ENCODE results near the gene SARDH.
"Not testable (repeated sequence)": the region's sequence is repeated elsewhere in the genome, so short reads cannot be mapped to it uniquely, and the experiment has no call there.

Gene SARDH

DNA sequence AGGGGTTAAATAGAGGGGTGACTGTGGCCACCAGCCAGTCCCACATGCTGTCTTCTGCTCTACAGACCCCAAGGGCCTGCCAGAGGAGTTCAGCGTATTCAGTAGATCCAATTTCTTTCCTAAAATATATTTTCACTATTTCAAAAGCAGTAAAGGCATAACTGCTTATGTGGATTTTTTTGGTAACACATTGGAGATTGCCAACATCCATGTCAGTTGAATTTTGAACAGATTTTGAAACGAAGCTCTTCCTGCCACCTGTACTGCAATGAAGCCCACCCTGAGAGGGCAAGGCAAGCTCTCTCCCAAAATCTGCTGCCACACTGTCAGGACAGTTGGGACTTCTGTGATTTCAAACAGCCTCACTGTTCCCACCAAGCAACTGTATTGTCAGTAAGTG, 37.1 kb upstream of the SARDH start:
- DNase-seq = no peak

DNA sequence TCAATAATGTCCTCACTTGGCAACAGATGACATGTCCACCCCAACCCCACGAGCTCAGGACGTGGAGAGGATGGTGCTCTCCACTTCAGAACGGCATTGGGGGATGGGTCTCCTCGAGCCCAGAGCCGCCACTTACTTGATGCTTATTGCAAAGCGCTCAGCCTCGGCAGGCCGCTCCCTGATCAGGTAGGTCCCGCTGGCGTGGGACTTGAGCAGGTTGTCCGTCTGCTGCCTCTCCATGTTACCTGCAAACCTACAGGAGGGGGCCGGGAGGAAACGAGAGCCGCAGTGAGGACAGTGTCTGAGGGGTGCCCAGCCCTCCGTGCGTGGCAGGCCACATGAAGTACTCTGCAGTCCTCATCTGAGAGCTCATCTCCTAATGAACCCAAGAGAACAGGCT, 36.6 kb upstream of the SARDH start:
- DNase-seq = no peak

DNA sequence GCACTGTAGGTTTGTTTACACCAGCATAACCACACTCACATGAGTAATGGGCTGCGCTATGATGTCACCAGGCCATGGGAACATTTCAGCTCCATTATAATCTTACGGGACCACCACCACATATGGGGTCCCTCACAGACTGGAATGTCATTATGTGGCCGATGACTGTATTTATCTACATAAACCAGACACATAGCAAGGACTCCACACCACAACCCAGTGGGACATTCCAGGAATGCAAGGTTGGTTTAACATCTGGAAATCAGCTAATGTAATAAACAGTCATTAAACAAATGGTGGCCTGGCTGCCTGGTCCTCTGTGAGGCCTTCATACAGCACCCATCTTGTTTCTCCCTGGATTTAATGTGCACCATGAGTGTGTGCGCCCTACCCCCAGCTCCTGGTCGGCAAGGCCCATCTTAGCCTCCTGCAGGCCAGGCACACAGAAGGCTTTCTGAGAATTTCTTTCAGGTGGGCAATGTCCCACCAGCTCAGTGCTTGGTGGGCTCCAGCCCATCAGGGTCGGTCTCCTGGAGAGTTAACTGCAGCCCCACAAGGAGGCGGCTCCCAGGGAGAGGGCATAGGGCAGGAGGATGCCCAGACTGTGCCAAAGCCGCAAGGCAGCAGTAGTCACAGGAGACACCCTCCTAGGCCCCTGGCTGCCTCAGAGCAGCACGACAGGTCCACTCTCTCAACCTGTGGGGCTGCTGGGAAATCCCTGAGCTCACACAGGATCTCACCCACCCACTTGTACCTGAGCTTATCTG, 35.9 kb upstream of the SARDH start:
- DNase-seq = no peak

DNA sequence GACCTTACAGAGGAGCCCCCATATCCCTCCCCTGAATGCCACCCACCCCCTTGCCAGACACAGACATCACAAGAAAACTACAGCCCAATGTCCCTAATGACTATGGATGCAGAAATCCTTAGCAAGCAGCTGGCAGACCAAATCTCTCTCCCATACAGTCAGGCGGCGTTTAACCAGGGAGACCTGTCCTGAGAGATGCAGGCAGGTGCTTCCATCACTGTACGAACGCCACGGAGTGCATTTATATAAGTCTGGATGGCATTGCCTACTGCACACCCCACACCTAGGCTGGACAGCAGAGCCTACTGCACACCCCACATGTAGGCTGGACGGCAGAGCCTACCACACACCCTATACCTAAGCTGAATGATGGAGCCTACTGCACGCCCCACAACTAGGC, 34.4 kb upstream of the SARDH start:
- DNase-seq = no peak

DNA sequence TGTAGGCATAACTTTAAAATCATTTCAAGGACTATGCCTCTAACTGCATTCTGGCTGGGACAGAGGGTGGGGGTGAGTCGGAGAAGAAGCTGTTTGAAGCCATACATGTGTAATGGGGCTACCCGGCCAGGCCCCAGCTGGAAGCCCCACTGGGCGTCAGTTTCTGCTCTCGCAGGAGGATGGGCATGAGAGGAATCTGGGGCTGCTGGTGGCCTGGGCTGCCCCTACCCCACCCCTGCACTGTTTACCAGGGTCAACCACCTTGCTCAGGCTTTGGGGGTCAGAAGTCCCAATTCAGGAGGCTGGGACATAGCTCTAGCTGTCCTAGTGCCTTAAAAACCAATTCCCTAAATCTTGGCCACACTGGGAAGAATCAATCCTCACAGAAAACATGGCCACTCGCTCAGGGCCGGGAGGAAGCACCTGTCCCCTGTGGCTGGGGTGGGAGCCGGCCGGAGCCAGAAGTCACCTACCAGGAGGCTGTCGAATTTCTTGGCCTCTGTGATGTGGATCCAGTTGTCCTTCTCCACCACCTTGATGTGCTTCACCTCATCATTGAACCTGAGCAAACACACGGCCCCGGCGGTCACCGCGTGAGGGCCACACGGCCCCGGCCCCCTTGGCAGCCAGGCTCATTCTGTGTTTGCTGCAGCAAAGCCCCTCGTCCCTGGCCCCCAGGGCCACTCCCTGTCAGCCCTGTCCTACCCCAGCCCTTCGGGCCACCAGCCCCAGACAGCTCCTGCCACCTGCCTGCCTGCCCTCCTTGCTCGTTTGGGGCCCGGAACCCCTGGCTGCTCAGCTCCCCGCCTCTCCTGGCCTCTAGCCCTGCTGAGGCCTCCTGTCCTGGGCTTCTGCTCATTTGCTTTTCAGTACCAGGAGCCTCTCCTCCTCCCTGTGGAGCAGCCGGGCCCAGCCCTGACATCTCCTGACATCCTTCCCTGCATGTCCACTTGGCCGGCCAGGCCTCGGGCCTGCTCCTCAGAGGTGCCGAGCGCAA, 33.6 kb upstream of the SARDH start:
- DNase-seq = no peak

DNA sequence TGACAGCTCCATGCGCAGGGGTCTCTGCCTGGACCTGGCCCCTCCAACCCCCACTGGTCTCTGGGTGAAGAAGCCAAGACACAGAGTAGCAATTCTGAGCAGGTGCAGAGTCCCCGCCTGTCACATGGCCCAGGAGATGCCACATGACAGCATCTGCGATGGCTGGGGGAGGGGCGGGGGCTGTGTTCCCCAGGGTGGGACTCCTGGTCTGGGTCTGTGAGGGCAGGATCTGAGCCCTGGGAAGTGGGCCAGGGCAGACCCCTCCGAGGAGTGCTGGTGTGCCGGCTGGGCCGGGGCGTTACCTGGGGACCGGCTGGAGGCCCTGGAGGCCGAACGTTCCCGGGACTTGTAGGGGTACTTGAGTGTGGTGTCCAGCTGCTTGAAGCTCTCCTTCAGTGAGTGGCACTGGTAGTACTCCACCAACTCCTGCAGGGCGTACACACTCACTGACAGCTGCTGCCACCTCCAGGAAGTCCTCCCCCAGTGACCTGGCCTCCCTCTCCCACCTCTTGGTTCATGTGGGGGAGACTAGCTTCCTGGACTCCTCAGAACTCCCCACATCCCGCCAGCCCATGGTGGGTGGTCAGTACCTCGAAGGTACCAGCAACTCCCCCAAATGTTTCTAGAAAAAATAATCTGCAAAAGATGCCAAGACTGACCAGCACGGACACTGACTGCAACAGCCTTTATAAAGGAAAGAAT, 32.1 kb upstream of the SARDH start:
- DNase-seq = no peak

DNA sequence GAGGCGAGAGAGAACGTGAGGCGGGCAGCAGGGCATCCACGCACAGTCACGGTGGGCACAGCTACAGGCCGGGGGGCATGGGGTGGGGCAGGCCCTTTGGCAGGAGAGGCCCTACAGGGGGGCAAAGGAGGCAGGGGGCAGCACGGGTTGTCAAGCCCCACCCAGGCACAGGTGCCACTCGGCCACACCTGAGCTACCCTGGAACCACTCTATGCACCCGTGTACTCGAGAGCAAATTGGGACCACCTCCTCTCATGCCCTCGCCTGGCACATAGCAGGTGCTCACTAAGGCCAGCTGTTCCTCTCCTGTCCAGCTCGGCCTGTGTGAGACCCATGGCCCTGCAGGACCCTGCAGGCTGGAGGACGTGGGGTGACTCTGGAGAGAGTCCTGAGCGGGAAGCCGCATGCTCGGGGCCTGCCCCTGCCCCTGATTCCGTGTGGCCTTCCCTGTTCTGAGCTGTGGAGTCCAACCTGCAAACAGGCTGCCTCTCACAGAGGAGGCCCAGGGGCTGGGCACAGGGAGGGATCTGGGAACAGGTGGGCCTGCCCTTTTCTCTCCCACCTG, 31.4 kb upstream of the SARDH start:
- DNase-seq = no peak

DNA sequence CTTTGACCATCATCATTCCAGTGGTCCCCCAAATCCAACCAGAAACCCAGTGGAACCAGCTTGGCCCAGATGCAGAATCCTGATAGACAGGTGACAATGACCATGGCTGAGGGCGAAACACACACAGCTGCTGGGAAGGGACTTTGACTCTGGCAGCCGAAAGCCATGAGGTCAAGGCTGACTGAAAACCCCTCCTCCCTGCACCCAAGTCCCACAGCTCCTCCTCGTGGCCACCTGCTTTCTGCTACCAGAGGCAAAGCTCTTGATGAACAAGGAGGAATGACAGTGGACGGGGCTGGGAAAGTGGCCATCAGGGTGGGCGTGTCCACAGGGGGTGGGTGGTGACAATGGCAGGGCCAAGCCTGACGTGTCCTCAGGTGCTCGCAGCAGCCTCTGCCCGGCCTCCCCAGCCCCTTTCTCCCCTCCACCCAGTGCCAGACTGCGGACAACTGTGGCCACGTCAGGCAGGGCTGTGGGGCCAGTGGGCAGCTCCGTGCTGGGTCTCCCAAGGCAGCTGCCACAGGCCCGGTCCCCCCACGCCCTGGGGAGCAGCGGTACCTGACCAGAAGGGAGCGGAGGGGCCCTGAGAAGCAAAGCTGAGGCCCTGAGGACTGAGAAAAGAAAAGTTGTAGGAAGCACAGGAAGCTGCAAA, 30.8 kb upstream of the SARDH start:
- DNase-seq = peak; percentile 55

DNA sequence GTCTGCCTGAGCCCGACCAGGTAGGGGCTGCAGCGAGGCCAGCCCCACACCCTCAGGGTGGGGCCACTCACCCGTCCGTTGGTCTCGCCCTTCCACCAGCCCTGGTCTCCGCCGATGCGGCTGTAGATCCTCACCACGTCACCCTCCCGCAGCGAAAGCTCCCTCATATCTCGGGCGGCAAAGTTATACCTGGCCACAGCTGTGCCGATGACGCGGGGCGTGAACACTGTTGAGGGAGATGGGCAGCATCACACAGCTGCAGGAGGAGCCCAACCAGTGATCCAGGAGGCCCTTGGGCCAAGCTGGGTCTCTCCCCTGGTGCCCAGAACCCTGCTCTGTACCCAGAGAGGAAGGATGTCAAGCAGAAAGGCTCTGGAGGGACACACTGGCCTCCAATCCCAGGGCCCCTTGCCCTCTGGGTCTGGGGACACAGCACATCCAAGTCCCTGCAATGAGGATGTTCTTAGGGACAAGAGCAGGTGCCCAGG, 30.3 kb upstream of the SARDH start:
- no peak for DNase-seq

DNA sequence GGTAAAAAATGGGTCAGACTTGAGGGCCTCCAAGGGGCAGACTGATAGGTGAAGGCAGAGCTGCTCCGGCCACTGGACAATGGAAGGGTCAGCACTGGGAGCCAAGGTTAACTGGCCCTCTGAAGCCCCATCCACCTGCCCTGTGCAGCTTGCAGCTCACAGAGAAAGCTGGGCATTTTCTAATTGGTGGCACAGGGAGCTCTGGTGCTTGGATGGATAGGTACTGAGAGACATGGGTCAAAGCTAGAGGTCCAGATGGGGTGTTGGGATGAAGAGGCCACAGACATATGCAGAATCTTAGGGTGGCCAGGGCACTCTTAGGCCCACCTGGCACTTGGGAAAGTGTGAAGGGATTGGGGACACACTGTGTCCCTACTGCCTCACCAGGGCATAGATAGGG, 29.5 kb upstream of the SARDH start:
- no peak for DNase-seq

DNA sequence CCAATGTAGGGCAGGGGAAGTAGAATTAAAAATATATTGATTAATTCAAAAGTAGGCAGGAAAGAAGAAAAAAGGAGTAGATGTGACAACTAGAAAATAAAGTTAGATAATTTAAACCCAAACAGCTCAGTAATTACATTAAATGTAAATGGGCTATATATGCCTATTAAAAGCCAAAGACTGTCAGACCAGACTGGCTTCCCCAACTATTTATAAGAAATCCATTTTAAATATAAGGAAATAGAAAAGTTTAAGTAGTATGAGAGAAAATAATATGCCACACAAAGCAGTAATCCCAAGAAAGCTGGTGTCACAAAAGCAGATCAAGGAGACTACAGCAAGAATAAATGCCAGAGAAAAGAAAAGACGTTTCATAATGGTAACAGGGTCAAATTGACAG, 28.9 kb upstream of the SARDH start:
- DNase-seq = no peak

DNA sequence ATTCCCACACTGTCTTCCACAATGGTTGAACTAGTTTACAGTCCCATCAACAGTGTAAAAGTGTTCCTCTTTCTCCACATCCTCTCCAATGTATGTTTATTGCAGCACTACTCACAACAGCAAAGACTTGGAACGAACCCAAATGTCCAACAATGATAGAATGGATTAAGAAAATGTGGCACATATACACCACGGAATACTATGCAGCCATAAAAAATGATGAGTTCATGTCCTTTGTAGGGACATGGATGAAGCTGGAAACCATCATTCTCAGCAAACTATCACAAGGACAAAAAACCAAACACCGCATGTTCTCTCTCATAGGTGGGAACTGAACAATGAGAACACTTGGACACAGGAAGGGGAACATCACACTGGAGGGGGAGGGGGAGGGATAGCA, 28.1 kb upstream of the SARDH start:
- DNase-seq = not testable (repeated sequence)

DNA sequence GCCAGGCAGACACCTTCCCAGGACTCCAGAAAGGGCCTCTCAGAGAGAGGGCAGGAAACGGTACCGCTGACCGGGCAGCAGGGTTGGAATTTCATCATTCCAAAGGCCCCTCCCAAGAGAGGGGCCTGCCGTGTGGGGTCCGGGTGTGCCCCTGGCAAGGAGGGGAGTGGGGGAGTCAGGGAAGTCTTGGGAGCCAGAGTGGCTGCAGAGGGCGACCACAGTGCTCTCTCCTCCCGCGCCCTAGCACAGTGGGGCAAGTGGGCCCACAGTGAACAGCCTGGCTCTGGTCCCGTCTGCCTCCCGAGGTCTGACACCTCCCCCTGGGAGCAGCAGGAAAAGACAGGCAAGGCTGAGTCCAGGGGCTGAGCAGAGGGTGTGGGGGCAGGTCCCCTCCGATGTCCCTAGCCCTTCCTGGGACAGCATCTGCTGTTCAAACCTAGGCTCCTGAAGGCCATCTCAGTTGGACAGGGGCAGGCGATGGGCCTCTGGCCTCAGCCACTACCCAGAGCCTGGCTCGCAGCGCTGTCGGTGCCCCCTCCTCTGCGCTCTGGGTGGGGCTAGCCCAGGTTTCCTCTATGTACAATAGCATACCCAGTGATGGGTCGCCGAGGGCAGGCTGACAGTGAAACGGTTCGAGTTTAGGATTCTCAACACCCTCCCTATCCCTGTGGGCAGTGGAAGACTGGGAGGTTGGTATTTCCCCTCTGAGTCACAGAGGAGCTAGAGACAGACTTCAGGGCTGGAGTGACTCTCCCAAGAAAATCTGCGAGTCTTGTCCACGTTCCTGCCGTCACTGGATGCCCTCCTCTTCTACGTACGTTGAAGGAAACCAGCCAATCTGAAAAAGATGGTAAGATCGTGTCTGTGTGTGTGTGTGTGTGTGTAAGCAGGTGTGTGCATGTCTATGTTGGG, 25.4 kb upstream of the SARDH start:
- DNase-seq = no peak

DNA sequence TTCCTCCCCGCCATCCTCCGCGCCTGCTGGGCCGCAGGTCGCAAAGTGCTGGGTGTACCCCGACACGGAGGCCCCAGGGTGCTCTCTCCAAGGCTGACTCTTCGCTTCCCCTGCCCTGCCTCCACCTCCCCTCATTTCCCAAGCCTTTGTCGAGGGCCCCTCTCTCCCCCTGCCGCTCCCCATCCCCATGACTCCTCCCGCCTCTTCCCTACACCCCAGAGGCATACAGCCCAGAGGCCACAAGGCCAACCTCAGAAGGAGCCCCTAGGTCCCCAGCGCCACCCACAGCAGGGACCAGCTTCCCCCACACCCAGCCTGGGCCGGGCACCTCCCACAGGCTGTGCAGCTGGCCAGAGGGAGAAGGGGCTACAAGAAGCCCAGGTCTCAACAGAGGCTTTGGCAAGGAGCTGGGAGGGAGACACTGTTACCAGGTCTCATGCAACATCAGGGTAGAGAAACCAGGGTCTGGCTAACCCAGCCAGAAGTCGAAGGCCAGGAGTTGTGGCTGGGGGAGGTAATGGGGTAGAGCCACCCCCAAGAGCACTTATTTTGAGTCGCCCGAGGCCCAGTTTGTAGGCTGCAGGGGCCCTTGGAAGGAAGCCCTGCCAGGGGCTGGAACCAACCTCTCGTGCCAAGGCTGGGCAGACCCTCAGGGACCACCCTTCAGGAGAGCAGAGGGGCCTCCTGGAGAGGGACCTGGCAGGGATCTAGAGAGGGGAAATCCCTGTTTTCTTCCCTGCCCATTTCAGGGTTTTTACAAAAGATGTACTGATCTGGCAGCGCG, 24.5 kb upstream of the SARDH start:
- no peak for DNase-seq

DNA sequence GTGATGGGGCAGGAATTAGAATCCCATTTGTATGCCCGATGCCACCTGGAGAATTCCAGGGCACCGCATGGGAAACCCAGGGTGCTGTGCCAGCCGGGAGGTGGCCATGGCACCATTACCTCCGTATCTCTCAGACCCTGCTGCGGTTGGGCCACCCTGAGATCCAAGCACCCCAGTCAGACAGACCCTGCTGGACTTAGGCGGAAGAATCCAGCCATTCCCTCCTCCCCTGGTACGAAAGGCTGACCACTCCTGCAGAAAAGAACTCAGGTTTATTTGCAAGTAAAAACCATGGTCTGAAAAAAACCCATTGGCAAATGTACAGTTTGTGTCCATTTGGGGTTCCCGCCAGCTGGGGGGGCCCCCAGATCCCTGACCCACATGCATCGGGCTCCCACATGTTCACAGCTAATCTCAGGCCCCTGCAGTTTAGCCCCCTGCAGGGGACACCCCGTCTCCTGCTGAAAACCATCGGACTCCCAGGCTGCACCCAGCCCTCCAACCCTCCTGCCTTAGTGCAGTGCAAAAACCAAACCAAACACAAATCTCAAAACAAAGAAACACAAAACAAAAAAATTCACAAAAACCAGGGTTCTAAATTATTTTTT, 23.6 kb upstream of the SARDH start:
- no peak for DNase-seq

DNA sequence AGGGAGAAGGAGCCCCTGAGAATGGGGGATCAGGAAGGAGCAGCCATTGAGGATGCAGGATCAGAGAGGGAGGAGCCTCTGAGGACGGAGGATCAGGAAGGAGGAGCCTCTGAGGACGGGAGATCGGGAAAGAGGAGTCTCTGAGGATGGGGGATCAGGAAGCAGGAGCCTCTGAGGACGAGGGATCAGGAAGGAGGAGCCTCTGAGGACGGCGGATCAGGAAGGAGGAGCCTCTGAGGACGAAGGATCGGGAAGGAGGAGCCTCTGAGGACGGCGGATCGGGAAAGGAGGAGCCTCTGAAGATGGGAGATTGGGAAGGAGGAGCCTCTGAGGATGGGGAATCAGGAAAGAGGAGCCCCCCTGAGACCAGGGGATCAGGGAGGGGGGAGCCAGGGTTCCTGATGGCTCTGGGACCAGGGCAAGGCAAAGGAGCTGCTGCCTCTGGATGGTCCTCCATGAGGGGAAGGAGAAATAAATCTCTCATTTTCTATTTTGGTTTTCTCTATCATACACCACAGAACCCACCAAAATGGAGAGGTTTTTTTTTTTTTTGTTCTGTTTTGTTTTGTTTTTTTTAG, 22.6 kb upstream of the SARDH start:
- no peak for DNase-seq

DNA sequence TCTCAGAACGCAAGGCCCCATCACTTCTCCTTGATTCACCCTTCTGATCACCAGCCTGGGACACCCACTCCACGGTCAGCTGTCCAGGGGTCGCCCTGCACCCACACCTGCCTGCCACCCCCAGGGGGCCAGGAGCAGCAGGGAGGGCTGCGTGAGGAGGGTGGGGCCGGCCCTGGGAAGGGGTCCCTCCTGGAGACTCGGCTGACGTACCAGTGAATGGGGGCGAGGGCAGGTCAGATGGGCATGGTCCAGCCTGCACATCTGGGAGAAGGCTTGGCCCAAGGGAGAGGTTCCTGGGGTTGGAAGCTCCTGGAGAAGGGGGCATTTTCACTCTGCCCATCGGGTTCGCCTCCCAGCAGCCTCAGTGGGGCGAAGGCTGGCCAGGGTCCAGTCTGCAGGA, 21.8 kb upstream of the SARDH start:
- DNase-seq = no peak

DNA sequence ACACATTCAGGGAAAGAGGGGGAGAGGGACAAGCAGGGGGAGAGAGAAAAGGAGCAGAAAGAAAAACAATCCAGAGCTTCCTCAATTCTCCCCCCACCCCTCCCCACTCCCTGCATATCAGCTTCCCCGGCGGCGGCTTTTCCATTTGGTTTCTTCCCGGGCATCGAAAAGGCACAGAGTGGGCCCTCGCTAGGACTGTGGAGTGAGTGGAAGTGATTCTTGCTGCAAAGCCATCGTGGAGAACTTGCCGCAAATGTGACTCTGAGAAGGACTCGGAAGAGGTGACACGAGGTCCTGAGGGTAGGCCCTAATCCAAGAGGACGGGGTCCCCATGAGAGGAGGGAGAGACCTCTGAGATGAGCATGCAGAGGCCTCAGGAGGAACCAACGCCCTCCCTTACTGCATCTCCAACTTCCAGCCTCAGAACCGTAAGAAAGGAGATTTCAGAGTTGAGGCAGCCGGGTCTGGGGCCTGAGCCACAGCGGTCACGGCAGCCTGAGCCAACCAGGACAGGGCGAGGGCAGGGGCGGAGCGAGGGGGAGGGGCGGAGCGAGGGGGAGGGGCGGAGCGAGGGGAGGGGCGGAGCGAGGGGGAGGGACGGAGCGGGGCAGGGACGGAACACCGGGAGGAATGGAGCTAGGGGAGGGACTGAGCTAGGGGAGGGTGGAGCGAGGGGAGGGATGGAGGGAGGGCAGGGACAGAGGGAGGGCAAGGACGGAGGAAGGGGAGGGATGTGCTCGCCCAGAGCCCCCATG, 21.2 kb upstream of the SARDH start:
- no peak for DNase-seq

DNA sequence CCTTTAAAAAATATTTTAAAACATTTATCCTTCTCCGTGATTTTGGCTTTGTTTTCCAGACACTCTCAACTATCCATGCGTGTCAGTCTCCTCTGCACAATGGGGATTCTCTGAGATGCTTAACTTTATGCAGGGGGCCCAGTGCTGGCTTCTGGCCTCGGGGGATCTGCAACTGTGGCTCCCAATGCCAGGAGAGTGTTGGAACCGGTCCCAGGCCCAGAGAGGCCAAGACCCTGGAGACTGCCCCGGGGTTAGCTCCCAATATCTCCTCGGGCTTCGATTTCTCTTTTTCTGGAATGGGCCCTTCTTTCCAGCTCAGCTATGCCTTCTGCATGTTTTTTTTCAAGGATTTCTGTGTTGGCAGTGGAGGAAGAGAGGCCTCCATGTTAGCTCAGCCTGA, 20.1 kb upstream of the SARDH start:
- no peak for DNase-seq

All from RPMI8226 (cell line).